GM18511 (cell line): ENCODE results near the gene TRIM21.
"Not testable (repeated sequence)": the region's sequence is repeated elsewhere in the genome, so short reads cannot be mapped to it uniquely, and the experiment has no call there.

Experiments
- ATAC-seq: cut with Tn5 transposase; IDR thresholded peaks from one replicate; pipeline ENCODE4 v1.9.1; 2021; ENCODE audit warnings: mild to moderate bottlenecking, moderate library complexity; ENCODE audit not compliant: unreplicated experiment

Gene TRIM21

GRCh38 chr11:4393209-4393857 lies at the start of gene TRIM21:
Gene TRIM21, minus strand, starts transcription at chr11:4393702. Its CDS starts 3,293 bp downstream, at chr11:4390409.
- ATAC-seq = peak; percentile 100

GRCh38 chr11:4441515-4441914 lies 48.0 kb upstream of the TRIM21 start:
- ATAC-seq = no peak

GRCh38 chr11:4436411-4436810 lies 42.9 kb upstream of the TRIM21 start:
- ATAC-seq = no peak

- no peak for ATAC-seq
These were observed 40.4 kb upstream of the TRIM21 start for GRCh38 chr11:4433856-4434255.

GRCh38 chr11:4430051-4430450 lies 36.5 kb upstream of the TRIM21 start:
- no peak for ATAC-seq

- ATAC-seq = no peak
These were observed 24.9 kb upstream of the TRIM21 start for GRCh38 chr11:4418403-4418802.

DNA sequence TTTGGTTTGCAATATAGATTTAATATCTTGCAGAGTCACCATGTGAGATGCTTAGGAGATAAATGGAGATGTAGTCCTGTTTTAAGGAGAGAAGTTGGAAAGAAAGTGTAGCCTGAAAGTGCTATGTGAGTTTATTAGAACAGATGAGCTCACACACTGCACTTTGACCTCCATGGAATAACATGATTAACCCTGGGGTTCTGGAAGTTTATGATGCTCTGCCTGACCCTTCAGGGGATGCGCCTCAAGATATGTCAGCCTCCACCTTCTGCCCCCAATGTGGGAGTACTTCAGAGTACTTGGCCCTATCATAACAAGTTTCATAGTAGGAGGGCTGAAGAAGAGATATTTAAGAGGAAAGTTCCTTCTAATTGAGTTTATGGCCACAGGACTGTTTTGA lies 23.3 kb upstream of the TRIM21 start:
- no peak for ATAC-seq

DNA sequence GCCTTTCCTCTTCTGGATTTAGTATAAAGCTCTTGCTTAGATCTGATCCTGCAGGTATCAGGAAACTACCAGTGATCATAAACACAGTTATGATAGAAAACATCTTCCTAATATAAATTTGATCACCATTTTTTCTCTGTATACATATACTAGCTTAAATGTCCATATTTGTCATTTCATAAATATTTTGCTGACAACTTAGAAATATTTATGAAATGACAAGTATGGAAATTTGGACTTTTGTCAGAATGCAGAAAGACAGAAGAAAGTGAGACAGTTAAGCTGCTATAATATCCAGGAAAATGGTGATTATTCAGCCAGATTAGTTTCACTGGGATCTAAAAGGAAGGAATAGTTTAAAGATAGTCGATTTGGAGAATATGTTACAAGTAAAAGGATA lies 22.8 kb upstream of the TRIM21 start:
- ATAC-seq = no peak

DNA sequence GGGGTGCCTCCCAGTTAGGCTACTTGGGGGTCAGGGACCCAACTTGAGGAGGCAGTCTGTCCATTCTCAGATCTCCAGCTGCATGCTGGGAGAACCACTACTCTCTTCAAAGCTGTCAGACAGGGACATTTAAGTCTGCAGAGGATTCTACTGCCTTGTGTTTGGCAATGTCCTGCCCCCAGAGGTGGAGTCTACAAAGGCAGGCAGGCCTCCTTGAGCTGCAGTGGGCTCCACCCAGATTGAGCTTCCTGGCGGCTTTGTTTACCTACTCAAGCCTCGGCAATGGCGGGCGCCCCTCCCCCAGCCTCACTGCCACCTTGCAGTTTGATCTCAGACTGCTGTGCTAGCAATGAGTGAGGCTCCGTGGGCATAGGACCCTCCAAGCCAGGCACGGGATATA lies 12.7 kb upstream of the TRIM21 start:
- not testable (repeated sequence) for ATAC-seq

- ATAC-seq = peak; percentile 27
These were observed 339 bp upstream of the TRIM21 start for GRCh38 chr11:4393858-4394223.

DNA sequence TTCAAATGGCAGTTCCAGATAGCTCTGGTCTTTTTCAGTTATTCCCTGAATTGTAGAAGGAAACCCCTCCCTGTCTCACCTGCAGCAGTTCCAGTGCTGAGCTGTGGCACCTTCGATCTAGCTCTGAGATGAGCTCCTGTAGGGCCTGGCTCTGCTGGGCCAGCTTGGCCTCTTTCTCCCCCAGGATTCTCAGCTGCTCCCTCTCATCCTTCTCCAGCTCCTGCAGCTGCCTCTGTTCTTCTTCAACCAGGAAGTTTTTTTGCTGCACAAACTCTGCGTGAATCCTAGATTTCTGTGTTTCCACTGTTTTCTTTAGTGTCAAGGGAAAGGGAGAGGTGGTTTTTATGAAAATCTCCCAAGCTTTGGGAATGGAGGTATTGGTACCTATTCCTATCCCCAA lies 5.3 kb downstream of the TRIM21 start:
- ATAC-seq = no peak

- no peak for ATAC-seq
These were observed 7.3 kb downstream of the TRIM21 start for GRCh38 chr11:4385978-4386740.

GRCh38 chr11:4381901-4382300 lies 11.6 kb downstream of the TRIM21 start:
- ATAC-seq = no peak

- ATAC-seq = no peak
These were observed 17.9 kb downstream of the TRIM21 start for GRCh38 chr11:4375431-4376140.

DNA sequence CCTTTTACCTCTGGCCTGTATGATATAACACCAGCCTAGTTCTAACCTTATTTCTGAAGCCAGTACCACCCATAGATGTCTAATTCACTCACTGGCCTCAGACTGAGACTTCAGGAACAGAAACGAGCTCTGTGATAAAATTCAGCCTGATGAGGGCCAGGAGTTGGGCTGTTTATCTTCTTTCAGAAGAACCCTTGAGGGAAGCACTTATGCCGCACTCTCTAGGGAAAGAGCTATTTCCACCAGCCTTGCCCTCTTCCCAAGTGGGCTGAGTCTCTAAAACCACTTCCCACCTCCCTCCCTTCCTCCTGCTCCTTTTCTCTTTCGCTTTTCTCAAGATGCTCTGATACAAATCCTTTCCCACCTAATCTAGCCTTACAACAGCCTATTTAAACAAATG lies 23.3 kb downstream of the TRIM21 start:
- ATAC-seq = no peak

DNA sequence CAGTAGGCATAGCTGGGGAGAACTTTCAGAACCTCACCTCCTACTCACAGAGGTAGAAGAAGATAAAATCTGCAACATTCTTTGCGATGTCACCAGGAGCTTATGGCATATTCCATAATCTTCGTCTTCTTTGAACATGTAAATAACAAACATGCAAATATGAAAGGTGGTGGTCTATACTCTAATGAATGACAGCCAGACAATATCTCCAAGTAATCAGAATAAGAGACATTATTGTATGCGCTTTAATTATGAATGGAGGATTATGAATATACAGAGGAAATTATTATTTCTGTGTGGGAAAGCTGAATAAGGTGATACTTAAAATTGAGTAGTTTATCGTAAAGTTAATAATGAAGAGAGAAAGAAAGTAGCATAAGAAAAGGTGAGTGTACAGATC lies 25.2 kb downstream of the TRIM21 start, which contains the start of gene OR52B4:
TSS of gene OR52B4 (minus strand) at position 101 of the 400 bp plus-strand sequence. CDS start at position 10, 91 bp downstream.
- no peak for ATAC-seq

- not testable (repeated sequence) for ATAC-seq
These were observed 45.4 kb downstream of the TRIM21 start for GRCh38 chr11:4348142-4348541.

- not testable (repeated sequence) for ATAC-seq
These were observed 48.1 kb downstream of the TRIM21 start for GRCh38 chr11:4345366-4345765.
